Islet of Langerhans (tissue), 1 donor: ENCODE data around the gene GNPTG.

ENCODE experiments used
- FAIRE-seq: peaks from one replicate; lab custom pipeline; 2011; peaks lifted over from hg19 to GRCh38; lab: Jason Lieb, UNC

Gene GNPTG

DNA sequence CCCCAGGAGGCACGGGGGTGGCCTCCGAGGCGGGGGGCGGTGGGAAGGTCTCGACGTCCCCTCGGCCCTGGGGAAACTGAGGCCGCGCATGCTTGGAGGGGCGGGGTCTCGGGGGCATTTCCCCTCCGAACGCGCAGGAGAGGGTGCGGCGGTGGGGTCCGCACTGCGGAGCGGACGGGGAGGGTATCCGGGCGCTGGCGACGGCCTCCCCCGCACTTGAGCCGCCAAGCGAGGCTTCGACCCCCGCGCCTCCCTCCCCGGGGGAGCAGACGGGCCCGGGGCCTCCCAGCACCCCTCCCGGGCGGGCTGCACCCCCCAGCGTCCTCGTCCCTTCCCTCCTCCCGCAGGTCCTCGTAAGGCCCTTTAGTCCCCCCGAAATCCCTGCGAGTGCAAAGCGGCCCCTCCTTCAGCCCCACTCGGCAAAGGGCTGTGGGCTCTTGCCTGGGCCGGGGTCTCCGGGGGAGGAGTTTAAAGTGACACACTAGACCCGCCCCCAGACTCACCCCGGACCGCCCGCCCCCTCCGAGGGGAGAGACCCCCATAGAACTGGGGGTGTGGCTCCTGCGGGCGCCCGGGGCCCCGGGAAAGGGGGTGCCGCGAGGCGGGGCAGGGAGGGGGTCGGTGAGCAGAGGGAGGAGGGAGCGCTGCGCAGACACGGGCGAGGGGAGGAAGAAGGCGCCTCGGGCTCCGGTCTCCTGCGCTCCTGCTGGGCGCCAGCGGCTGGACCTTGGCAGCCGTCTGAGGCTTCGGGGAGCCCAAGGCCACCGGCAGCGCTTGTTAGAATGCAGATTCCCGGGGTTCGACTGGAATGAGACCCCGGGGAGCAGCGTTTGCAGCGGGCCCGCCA lies 17.7 kb upstream of the GNPTG start:
- FAIRE-seq: no peak

DNA sequence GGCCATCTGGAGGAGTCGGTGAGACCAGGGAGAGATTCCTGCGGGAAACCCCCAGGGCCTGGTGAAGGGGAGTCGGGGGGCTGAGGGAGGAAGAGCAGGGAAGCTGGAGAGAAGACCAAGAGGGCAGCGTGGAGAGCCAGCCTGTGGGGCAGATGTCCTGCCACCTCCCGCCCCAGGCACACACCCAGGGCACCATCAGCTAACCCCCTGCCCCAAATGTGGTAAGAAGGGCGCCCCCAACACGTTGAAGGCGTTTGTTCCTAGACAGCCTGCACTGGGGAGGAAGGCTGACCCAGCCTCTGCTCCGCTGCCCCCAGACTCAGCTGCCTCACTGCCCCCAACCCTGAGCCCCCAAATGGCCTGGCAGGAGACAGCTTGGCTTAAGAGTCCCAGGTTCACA lies 17.0 kb upstream of the GNPTG start:
- no peak for FAIRE-seq

DNA sequence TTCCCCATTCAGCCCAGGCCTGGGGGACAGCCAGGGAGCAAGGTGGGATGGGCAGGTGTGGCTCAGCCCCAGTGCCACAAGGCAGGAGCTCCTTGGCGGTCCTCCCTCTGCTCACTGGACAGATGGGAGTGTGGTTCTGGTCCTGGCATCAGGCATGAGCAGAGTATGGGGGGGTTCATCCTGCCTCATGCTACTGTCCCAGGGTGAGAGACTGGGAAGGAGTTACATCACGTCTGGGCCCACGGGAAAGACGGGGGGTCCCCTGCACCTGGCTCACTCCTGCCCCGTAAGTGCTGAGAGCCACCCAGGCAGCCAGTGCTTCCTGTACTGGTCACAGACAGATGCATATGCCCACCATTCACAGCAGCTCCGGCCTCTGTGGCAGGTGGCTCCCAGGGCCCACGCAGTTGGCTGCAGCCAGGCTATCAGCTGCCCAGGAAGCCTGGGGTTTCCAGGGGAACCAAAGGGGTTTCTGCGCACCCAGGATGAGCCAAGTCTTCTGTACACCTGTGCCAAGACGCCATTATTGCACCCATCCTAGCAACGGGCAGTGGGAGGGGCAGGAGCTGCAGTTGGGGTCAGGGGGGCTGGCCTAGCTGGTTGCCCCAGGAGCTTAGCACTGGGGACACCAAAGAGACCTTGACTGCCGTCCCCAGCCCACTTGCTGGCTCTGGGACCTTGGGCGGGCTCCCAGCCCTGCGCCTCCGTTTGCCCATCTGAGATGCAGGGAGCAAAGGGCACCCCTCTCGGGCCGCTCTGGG lies 16.3 kb upstream of the GNPTG start:
- FAIRE-seq: no peak

DNA sequence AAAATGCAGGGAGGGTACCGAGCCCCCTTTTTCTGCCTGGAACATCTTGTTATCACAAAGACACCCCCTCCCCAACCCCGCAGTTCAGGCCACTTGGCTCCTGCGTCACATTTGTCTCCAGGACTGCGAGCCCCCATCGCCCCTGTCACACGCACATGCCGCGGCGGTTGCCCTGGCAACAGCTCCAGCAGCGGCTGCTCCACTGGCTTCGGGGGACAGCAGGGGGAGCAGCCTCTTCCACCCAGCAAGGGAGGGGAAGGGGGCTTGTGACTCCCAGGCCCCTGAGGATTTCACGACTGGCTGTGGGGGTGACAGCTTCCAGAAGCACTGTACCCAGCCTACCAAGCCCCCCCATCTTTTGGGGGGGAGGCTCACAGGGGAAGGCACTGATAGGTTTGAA lies 15.7 kb upstream of the GNPTG start:
- no peak for FAIRE-seq

DNA sequence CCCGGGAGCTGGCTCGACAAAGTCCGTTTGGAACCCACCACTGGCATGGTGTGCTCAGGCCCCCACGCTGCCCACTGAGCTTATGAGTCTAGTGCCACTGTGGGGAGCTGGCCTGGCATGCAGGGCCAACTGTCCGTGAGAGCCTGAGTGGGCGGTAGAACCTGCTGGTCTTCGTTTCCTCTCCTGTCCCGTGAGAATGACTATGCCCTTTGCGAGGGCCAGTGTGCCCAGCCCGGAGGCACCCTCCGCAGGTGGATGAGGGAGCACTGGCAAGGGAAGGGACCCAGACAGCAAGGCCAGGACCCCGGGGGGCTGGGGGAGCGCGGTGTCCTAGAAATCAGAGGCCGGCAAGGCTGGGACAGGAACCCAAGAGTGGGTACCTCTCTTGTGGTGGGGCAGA lies 15.1 kb upstream of the GNPTG start:
- no peak for FAIRE-seq

DNA sequence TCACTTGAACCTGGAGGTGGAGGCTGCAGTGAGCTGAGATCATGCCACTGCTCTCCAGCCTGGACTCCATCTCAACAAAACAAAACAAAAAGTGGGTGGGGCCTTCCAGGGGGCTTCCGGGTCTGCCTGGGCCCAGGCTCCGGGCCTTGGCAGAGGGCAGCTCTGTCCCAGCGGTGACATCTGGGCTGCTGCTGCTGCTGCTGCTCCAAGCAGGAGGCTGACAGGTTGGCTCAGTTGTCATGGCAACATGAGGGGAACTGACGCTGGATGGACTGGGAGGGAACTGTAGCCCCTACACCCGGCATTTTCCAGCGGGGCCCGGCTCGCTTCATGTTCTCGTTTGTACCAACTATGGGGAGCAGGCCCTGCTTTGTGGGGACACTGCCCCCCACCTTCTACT lies 14.2 kb upstream of the GNPTG start:
- no peak for FAIRE-seq

DNA sequence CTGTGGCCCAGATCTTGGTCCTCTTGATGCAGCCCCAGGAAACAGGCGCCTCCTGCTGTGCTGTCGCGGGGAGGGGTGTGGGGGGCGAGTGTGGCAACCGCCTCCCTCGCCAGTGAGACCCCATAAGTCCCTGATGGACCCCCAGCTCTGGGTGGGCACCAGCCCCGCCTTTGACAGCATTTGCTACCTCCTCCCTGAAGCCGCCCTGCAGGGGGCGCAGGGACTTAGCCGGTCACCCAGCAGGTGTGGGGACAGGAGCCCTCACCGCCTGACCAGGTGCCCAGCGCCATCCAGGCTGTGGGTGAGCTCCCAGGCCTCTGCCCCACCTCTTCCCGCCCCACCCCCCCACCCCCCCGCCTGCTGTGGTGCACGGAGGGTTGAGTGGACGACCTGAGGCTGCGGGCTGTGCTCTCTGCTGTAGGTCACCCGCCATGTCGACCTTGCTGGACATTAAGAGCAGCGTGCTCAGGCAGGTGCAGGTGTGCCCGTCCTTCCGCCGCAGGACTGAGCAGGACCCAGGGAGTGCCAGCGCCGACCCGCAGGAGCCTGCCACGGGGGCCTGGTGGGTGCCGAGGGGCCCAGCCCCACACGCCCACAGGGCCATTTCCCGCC lies 13.5 kb upstream of the GNPTG start:
- no peak for FAIRE-seq

DNA sequence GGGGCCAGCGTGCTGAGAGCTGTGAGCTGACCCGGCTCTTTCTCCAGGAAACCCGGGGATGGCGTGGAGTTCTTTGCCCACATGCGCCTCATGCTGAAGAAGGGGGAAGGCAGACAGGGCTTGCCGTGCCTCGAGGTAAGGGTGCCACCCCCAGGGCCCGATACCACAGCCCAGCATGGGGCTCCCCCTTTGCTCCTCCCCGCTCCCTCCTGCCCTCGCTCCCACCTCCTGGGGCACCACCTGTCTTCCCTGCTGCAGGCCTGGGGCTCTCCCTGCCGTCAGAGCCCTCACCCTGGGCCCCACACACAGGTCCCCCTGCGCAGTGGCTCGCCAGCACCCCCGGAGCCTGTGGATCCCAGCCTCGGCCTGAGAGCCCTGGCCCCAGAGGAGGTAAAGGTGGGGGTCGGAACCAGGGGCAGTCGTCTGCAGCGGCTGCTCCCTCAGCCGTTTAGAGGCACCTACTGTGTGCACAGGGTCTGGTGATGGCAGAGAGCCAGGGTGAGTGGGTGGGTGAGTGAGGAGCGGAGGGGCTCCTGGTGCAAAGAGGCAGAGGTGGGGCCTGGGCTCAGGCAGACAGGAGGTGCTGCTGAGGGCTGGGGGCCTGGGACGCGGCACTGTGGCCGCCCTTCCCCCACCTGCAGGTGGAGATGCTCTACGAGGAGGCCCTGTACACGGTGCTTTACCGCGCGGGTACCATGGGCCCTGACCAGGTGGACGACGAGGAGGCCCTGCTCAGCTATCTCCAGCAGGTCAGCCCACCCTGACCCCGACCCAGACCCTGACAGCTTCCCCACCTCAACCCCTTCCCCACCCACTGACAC lies 12.7 kb upstream of the GNPTG start:
- no peak for FAIRE-seq

DNA sequence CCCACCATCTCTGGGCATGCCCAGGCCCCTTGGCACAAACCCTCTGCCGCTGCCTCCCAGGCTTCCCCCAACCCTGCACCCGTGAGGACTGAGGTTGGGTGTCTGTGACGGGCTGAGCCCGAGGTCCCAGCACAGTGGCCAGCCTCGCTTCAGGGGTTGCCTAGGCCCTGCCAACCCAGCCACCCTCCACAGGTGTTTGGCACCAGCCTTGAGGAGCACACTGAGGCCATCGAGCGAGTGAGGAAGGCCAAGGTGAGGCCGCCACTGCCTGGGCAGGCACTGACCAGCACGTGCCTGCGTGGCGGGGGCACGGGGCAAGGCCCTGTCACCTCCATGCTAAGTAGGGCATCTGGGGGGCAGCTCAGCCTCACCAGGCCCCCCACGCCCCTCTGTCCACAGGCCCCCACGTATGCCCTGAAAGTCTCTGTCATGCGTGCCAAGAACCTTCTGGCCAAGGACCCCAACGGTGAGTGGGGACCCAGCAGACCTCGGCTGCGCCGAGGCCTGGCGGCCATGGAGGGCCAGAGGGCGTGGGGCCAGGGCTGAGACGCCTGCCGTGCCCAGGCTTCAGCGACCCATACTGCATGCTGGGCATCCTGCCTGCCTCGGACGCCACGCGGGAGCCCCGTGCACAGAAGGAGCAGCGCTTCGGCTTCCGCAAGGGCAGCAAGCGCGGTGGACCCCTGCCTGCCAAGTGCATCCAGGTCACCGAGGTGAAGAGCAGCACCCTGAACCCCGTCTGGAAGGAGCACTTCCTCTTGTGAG lies 10.8 kb upstream of the GNPTG start:
- FAIRE-seq: no peak

DNA sequence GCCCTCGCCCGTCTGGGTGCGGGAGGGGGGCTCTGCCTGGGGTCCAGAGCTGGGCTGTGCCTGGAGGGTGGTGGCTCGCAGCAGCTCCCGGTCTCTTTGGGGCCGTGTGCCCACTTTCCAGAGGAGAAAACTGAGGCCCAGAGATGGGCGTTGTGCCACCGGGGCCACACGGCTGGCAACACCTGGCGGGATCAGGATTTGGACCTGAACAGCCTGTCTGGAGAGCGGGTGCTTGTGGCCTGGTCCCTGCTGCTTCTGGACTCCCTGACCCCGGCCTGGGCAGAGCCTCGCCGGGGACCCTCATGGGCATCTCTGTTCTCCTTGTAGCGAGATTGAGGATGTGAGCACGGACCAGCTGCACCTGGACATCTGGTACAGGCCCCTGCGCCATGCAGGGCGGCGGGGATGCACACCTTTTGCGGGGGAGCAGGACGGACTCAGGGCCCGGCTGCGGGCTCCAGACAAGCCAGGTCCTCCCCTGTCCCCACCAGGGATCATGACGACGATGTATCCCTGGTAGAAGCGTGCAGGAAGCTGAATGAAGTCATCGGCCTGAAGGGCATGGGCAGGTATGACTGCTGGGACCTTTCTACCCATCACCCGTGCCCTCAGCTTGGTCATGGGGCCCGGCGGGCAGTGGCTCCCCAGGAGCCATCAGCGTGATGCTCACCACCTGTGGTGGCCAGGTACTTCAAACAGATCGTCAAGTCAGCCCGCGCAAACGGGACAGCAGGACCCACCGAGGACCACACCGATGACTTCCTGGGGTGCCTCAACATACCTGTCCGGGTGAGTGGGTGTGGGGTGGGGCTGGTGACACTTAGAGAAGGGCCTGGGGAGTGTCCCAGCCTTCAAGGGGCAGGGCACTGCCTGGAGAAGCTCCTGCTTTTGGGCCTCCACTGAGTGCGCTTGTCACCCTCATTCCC lies 10.0 kb upstream of the GNPTG start:
- no peak for FAIRE-seq

DNA sequence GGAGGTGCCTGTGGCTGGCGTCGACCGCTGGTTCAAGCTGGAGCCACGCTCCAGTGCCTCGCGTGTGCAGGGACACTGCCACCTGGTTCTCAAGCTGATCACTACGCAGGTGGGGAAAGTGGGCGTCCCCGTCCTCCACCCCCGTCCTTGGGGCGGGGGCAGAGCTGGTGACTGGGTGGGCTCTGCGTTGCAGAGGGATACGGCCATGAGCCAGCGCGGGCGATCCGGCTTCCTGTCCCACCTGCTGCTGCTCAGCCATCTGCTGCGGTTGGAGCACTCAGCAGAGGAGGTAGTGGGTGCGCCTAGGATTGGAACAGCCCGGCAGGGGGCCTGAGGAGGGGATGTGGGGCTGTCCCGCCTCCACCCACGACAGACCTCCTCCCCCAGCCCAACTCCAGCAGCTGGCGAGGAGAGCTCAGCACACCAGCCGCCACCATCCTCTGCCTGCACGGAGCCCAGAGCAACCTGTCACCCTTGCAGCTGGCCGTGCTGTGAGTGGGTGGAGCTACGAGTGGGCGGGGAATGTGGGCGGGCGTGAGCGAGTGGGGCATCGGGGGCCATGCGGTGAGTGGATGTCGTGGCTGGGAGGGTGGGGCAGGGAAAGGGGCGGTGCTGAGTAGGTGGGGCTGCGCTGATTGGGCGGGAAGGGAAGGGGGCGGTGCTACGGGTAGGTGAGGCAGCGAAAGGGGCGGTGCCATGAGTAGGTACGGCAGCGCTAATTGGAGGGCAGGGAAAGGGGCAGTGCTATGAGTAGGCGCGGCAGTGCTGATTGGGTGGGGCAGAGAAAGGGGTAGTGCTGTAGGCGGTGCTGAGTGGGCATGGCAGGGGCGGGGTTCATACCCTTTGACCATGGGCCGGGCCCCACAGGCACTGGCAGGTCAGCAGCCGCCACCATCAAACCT lies 9.0 kb upstream of the GNPTG start:
- no peak for FAIRE-seq

DNA sequence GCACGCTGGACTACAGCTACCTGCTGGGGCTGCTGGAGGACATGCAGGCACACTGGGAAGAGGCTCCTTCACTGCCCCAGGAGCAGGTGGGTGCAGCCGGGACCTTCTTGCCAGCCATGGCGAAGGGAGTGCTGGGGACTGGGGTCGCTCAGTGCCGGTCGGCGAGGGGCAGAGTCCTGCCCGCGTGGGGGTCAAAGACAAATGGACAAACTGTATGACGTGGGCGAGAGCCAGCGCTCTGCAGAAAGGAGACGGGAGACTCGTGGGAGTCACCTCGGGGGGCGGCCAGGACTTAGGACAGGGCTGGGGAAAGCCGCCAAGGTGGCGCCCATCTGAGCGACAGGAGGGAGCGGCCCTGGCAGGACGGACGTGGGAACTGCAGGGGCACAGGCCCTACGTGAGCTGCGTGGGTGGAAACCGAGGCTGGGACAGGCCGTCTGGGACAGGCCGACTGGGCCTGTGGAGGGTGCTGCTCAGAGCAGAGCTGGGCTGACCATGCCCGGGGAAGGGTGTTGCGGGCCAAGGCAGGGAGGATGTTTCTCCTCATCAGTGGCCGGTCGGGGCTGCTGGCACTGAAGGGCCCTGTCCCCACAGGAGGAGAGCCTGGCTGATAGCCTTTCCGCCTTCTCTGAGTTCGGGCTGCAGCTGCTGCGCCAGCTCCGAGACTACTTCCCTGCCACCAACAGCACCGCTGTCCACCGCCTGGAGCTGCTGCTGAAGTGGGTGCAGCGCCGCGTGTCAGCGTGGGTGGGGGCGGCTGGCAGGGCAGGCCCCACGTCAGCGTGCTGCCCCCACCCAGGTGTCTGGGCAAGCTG lies 8.1 kb upstream of the GNPTG start:
- no peak for FAIRE-seq

DNA sequence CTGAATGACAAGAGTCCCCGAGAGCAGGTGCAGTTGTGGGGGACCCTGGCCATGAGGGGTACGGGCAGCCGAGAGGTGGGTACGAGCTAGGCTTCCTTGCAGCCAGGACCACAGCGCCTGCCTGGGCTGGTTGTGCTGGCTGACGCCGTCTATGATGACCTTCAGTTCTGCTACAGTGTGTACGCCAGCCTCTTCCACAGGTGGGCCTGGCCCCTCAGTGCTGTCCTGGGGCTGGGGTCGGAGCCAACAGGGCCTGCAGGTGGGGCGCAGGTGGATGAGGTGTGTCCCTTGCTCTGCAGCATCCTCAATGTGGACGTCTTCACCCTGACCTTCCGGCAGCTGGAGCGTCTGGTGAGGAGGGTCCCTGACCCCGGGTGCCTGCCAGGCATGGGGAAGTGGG lies 7.2 kb upstream of the GNPTG start:
- no peak for FAIRE-seq

DNA sequence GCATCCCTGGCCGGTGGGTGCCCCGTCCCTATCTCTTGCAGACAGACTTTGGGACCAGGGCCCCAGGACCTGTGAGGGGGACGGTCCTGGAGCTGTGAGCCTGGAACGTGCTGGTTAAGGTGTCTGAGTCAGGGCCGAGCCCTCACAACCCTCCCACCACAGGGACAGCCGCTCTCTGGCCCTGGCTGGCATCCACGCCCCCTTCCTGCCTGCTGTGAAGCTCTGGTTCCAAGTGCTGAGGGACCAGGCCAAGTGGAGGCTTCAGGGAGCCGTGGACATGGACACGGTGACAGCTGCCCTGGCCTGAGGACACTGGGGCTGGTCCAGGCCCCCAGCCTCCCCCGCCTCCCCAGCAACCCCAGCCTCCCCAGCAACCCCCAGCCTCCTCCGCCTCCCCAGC lies 6.6 kb upstream of the GNPTG start:
- no peak for FAIRE-seq

DNA sequence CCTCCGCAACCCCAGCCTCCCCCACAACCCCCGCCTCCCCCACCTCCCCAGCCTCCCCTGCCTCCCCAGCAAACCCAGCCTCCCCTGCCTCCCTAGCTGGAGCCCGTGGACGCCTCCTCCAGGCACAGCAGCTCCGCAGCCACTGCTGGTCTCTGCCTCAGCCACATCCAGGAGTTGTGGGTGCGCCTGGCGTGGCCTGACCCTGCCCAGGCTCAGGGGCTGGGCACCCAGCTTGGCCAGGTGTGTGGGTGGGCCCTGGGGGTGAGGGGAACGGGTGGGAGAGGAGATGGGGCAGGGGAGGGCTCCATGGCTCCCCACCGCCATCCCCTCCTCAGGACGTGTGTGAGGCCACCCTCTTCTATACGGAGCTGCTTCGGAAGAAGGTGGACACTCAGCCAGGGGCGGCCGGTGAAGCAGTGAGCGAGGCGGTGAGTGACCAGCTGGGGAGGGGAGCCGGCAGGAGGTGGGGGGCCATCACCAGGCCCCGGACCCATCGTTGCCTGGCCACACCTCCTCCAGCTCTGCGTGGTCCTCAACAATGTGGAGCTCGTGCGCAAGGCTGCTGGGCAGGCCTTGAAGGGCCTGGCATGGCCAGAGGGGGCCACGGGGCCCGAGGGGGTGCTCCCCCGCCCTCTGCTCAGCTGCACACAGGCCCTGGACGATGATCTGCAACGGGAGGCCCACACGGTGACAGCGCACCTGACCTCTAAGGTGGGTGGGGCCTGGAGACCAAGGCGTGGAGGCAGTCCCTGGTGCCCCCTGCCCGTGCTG lies 5.9 kb upstream of the GNPTG start:
- FAIRE-seq: no peak

DNA sequence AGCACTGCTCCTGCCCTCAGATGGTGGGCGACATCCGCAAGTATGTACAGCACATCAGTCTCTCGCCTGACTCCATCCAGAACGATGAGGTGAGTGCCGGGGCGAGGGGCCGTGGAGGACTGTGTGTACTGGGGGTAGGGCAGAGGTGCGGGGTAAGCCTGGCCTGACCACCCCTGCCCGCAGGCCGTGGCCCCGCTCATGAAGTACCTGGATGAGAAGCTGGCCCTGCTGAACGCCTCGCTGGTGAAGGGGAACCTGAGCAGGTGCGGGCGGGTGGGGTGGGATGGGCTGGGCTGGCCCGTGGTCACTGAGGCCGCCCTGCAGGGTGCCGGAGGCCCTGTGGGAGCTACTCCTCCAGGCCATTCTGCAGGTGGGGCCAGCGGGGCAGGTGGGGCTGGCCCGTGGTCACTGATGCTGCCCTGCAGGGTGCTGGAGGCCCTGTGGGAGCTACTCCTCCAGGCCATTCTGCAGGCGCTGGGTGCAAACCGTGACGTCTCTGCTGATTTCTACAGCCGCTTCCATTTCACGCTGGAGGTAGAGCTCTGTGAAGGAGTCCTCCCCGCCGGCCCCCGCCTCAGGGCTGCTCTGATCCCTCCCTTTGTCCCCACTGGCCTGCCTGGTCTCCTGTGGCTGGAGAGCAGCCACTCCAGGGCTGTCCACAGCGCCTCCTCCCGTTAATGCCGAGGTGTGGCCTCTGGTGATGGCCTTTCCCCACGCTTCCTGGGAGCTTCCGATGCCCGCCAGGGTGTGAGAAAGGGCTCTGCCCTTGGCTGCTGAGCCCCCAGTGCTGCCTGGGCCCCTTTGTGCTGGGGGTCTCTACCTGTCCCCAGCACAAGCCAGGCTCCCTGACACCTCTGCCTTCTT lies 5.1 kb upstream of the GNPTG start:
- FAIRE-seq: no peak
